ENCODE results near the gene LRBA. TPM values are rescaled to one million over a fixed set of nuclear protein-coding genes. Genes with fewer than 3 reads are reported as not detected.

Gene LRBA
- total and polyA plus RNA-seq, 9 of the 15 experiments (the other 6 are each of a cell fraction or from before 2014, with no cell fraction given) = 24.2 to 88.7 (median 59.7) TPM

DNA sequence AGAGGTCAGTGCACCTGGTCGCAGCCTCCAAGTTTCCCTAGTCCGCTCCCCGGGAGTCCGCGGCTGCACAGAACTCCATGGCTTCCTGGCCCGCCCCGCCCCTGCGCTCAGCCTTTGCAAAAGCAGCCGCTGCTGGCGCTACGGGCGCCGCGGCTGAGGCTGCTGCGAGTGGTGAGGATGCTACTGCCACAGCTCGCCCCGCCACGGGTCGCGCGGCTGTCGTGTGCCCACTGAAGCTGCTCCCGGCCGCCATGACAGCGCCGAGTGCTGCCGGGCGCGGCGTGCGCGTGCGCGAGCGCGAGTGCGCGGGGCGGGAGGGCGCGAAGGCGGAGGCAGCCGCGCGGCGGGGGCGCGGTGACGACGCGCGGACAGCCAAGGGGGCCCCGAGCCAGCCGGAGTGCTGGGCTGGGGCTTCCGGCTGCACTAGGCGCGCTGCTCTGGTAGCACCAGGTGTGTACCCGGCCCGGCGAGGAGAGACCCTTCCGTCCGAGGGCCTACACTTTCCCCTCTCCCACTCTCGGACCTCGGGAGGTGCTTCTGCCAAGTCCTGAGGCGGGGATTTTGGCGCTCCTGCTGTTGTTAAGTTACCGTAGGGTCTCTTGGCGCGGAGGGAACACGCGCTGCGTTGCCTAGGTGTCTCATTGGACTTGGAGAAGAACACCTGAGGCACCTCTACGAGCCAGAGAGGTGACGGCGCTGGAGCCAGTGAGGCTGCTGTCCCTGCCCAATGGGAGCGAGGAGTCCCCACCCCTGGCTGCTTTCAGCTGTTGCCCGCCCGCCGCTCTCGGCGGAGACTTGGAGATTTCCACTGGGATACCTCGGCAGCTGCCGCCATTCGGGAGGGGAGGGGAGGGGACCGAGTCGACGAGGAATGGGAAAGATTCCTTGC lies 619 bp upstream of the LRBA start (continued):
- TF ChIP-seq ZNF644 (tag; IDR thresholded peaks at IDR 0.05; ENCODE audit: low read depth) (no peak), BMI1 (IDR thresholded peaks at IDR 0.05; ENCODE audit: low read length) (no peak), ZC3H11A (IDR thresholded peaks at IDR 0.05; ENCODE audit: low read depth, low read length) (no peak), ZSCAN32 (CRISPR knock-in tag; IDR thresholded peaks at IDR 0.05) (no peak), PCBP2 (IDR thresholded peaks at IDR 0.05; ENCODE audit: low read depth, low read length, poor library complexity, severe bottlenecking) (no peak), KLF1 (tag; IDR thresholded peaks at IDR 0.05) (no peak), GABPB2 (CRISPR knock-in tag; conservative IDR thresholded peaks at IDR 0.05) (no peak), SP2 (IDR thresholded peaks at IDR 0.05; ENCODE audit: extremely low read depth, low read depth, low read length, poor library complexity, severe bottlenecking) (no peak), SMARCA4 (IDR thresholded peaks at IDR 0.05) (no peak; the same call in 1 of the 2 replicates), PTRF (tag; IDR thresholded peaks at IDR 0.05) (no peak), NR3C1 (CRISPR knock-in tag; IDR thresholded peaks at IDR 0.05) (no peak), ATF1 (CRISPR knock-in tag; IDR thresholded peaks at IDR 0.05) (no peak), ATF1 (tag; IDR thresholded peaks at IDR 0.05) (peak; percentile 62), POLR3G (IDR thresholded peaks at IDR 0.05; ENCODE audit: extremely low read depth, insufficient read length, insufficient replicate concordance) (no peak), ZNF57 (CRISPR knock-in tag; IDR thresholded peaks at IDR 0.05) (no peak), ETV1 (tag; conservative IDR thresholded peaks at IDR 0.05; ENCODE audit: low read depth) (0 out of 2 replicates have a peak, but pooled peaks have one; percentile 23)
- TF ChIP-seq, protein P1, sequence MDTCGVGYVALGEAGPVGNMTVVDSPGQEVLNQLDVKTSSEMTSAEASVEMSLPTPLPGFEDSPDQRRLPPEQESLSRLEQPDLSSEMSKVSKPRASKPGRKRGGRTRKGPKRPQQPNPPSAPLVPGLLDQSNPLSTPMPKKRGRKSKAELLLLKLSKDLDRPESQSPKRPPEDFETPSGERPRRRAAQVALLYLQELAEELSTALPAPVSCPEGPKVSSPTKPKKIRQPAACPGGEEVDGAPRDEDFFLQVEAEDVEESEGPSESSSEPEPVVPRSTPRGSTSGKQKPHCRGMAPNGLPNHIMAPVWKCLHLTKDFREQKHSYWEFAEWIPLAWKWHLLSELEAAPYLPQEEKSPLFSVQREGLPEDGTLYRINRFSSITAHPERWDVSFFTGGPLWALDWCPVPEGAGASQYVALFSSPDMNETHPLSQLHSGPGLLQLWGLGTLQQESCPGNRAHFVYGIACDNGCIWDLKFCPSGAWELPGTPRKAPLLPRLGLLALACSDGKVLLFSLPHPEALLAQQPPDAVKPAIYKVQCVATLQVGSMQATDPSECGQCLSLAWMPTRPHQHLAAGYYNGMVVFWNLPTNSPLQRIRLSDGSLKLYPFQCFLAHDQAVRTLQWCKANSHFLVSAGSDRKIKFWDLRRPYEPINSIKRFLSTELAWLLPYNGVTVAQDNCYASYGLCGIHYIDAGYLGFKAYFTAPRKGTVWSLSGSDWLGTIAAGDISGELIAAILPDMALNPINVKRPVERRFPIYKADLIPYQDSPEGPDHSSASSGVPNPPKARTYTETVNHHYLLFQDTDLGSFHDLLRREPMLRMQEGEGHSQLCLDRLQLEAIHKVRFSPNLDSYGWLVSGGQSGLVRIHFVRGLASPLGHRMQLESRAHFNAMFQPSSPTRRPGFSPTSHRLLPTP (IDR thresholded peaks at IDR 0.05; ENCODE audit: borderline replicate concordance, extremely low read depth, insufficient read length) = no peak
- TF ChIP-seq, protein P2, sequence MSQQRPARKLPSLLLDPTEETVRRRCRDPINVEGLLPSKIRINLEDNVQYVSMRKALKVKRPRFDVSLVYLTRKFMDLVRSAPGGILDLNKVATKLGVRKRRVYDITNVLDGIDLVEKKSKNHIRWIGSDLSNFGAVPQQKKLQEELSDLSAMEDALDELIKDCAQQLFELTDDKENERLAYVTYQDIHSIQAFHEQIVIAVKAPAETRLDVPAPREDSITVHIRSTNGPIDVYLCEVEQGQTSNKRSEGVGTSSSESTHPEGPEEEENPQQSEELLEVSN (IDR thresholded peaks at IDR 0.05; ENCODE audit: borderline replicate concordance in 1 of 2, extremely low read depth in 1 of 2, insufficient read depth in 1 of 2, insufficient read length in 1 of 2, low read depth in 1 of 2, low read length in 1 of 2, poor library complexity in 1 of 2, severe bottlenecking in 1 of 2) = peak; percentile 95 to 96
- TF ChIP-seq, protein P3, sequence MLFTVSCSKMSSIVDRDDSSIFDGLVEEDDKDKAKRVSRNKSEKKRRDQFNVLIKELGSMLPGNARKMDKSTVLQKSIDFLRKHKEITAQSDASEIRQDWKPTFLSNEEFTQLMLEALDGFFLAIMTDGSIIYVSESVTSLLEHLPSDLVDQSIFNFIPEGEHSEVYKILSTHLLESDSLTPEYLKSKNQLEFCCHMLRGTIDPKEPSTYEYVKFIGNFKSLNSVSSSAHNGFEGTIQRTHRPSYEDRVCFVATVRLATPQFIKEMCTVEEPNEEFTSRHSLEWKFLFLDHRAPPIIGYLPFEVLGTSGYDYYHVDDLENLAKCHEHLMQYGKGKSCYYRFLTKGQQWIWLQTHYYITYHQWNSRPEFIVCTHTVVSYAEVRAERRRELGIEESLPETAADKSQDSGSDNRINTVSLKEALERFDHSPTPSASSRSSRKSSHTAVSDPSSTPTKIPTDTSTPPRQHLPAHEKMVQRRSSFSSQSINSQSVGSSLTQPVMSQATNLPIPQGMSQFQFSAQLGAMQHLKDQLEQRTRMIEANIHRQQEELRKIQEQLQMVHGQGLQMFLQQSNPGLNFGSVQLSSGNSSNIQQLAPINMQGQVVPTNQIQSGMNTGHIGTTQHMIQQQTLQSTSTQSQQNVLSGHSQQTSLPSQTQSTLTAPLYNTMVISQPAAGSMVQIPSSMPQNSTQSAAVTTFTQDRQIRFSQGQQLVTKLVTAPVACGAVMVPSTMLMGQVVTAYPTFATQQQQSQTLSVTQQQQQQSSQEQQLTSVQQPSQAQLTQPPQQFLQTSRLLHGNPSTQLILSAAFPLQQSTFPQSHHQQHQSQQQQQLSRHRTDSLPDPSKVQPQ (CRISPR knock-in tag; IDR thresholded peaks at IDR 0.05; ENCODE audit: borderline replicate concordance) = no peak

Measured in K562 (cell line).